GM23338 (cell line): Measurements from ENCODE around the gene ARHGAP10.

Experiments used
- CREB1 ChIP-seq: fragments of 250-450 bp; sonication (Bioruptor Pico); IDR thresholded peaks from 2 replicates; pipeline ENCODE4 v1.5.0; 2020; ENCODE audit warnings: low read depth, mild to moderate bottlenecking, moderate library complexity
- CTCF ChIP-seq, 2 experiments: fragments of 200-600 bp in 1 of 2; sonication (generic) in 1 of 2; conservative IDR thresholded peaks; 2 replicates each; pipeline versions ENCODE4 v1.5.1 to v1.6.1; 2016 to 2017; ENCODE audit warnings: antibody characterized with exemption in 2 of 2, low read depth in 2 of 2, mild to moderate bottlenecking in 2 of 2, moderate library complexity in 1 of 2
- ETS1 ChIP-seq: IDR thresholded peaks from 2 replicates; pipeline ENCODE4 v1.6.1; 2016; ENCODE audit warnings: antibody characterized with exemption
- EZH2 ChIP-seq: fragments of 200-600 bp; sonication (generic); IDR thresholded peaks from one replicate; pipeline ENCODE4 v1.8.0; 2017; ENCODE audit warnings: antibody characterized with exemption, mild to moderate bottlenecking, low read depth; ENCODE audit not compliant: unreplicated experiment
- EZH2phosphoT487 ChIP-seq: fragments of 200-600 bp; sonication (generic); IDR thresholded peaks from one replicate; pipeline ENCODE4 v1.8.1; 2018; ENCODE audit warnings: antibody characterized with exemption; ENCODE audit not compliant: unreplicated experiment
- JUNB ChIP-seq: IDR thresholded peaks from one replicate; pipeline ENCODE4 v1.6.1; 2016; ENCODE audit warnings: antibody characterized with exemption; ENCODE audit not compliant: unreplicated experiment
- POLR2AphosphoS5 ChIP-seq: IDR thresholded peaks from 2 replicates; pipeline ENCODE4 v1.6.1; 2016; ENCODE audit warnings: antibody characterized with exemption, low read depth
- REST ChIP-seq: IDR thresholded peaks from one replicate; pipeline ENCODE4 v1.6.1; 2018; ENCODE audit warnings: antibody characterized with exemption; ENCODE audit not compliant: unreplicated experiment
- STAT1 ChIP-seq: IDR thresholded peaks from one replicate; pipeline ENCODE4 v1.6.1; 2016; ENCODE audit warnings: antibody characterized with exemption; ENCODE audit not compliant: unreplicated experiment

- no peak for TF ChIP-seq CTCF (conservative IDR thresholded peaks at IDR 0.05; ENCODE audit: low read depth in 2 of 2)
- TF ChIP-seq EZH2phosphoT487, result no peak
- no peak for TF ChIP-seq EZH2
- TF ChIP-seq POLR2AphosphoS5, result no peak
- TF ChIP-seq REST, result no peak
- TF ChIP-seq ETS1, result no peak
- no peak for TF ChIP-seq STAT1
- TF ChIP-seq CREB1 (CRISPR knock-in tag), result no peak
- TF ChIP-seq JUNB, result no peak
Observed at GRCh38 chr4:148073349-148073748, 341.5 kb downstream of the ARHGAP10 start.
